ENCODE results near the gene SLC8B1.

Gene SLC8B1

GRCh38 chr12:113248842-113249435, 86.0 kb downstream of the SLC8B1 start:
- no peak for TF ChIP-seq CTCF (conservative IDR thresholded peaks at IDR 0.05)
- peak overlapping the region; percentile 100 for H3K27ac ChIP-seq
